HuH-7 (cell line): ENCODE data around the gene CCDC88C.

Experiments used
- DNase-seq: peaks from one replicate; pipeline ENCODE4 v3.0.0; 2011; ENCODE audit warnings: low spot score

CCDC88C gene

DNA sequence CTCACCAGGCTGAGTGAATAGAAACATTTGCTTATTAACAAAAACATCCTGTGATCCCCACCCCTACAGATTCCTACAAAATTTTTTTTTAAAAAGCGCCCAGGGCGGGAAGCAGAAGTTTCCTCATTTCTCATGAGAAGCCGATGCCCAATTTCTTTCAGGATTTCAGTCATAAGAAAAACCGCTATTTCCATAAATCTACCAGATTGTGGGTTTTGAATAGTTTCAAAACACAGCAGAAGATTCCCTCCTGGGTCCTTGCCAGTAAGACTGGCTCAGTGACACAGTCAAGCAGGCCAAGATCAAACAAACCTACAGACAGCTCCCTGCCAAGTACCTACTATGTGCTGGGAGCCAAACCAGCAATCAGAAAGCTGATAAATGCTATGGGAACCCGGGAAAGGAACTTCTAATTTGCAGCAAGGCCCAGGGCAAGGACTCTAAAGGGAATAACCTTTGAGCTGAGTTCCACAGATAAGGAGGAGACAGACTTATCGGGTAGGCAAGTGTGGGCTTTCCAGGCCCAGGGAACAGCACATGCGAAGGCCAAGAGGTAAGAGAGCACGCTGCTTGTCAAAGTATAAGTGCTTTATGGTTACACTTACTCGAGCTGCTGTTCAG lies 68.7 kb downstream of the CCDC88C start:
- no peak for DNase-seq

DNA sequence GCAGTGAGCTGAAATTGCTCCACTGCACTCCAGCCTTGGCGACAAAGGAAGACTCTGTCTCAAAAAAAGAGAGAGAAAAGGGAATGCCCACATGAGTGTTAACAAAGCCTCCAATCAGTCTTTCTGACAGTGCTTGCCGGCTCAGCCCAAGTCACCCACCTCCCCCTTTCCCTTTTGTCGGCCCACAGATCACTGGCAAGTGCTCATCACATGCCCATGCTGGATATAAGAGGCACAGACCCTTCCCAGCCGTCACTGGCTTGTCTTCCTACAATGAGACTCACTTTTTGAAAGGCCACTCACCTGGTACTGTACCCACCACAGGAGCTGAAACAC lies 70.8 kb downstream of the CCDC88C start:
- DNase-seq: no peak

- no peak for DNase-seq
These were observed 73.5 kb downstream of the CCDC88C start for GRCh38 chr14:91344096-91344495.

- DNase-seq: no peak
These were observed 74.6 kb downstream of the CCDC88C start for GRCh38 chr14:91343051-91343450.

DNA sequence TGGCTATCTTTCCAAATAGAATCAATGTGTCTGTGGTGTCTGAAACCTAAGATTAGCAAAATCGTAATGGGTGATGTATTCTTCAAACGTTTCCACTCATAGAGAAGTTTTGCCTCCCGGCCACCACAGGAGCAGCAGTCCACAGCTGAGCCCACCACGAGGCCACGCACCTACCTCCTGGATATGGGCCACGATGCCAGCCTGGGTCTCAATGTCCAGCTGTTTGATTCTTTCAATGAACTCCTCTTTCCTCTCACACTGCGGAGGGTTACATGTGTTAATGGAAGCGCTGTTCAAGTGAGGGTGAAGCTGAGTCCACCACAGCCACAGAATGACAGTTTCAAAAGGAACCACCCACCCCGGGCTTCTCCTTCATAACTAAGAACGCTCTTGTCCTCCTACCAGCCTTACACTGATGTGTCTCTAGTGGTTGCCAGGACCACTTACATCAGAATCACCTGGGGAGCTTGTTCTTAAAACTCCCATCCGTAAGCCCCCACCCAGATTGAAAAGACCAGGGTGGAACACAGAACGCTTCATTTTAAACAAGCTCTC lies 75.3 kb downstream of the CCDC88C start:
- DNase-seq: no peak

- no peak for DNase-seq
These were observed 75.9 kb downstream of the CCDC88C start for GRCh38 chr14:91341751-91342154.

DNA sequence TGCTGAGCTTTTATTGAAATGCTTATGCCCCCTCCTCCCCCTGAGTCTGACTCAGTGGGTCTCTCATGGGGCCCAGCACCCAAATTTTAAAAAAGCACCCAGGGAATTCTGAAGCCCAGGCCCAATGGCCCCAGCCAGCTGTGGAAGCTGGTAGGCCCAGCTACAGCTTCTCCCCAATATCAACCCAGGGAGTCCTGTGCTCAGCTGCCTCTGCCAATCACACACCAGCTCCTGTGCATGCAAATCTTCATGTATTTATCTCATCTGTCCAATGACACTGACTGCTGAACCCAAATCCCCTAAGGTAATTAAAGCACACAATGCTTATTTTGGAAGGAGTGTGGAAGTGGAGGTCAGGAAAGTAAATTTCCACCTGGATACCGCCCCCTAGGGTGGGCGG lies 76.3 kb downstream of the CCDC88C start:
- no peak for DNase-seq

DNA sequence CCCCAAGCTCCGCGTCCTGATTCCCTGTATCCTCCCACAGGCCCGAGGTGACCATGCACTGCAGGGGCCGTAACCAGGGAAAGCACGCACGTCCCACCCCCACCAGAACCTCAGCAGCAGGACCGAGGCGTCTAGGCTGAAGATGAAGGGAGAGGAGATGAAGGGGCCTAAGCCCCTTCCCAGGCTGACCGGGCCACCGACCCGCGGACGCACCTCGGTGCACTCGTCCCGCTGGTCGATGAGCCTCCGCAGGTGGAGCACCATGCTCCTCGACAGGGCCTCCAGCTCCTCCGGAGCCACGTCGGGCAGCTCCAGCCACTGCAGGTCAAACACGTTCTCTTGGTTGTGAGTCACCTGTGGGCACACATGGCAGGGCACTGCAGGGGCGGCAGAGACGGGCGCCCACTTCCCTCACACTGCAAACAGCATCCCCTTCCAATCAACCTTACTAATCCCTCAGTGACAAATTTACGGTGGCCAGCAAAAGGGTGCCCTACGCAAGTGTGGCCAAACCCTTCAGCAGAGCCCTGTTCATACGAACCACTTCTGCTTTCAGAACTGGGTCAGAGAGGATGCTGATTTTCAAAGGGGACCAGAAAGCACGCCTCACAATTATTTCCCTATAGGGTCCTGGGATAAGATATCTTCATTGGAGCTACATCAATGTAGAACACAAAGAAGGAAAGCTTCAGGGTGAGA lies 77.8 kb downstream of the CCDC88C start:
- no peak for DNase-seq

DNA sequence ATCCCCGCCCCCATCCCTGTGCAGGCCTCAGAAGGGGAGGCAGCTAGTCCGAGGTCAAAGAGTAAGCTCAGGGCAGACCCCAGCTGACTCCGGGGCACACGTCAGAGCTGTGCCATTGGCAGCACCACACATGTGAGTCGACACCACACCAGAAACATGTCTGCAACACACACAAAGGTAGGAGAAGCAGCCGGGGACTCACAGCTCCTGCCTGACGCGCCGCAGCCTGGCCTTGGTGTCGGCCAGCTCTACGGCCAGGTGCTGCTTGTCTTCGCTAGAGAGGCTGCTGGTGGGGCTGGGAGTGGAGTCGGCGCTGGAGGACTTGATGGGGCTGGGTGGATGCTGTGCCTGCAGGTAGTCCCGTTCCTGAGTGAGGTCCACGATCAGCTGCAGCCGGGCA lies 78.5 kb downstream of the CCDC88C start:
- no peak for DNase-seq

DNA sequence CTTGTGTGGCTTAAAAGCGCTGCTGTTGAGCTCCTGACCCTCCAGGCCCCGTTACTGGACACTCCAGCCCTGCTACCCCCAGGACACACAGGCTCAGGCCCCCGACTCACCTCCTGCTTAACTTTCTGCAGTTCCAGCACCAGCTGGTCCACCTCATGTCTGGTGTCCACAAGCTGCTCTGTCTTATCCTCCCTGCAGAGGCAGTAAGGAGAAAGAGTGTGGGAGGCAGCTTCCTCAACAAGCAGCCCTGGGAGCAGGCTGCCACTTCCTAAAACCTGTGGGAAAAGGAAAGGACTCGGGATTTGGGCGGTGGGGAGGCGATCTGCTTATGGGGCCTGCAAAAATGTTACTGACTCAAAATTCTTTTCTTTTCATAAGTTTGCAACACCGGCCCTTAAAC lies 79.2 kb downstream of the CCDC88C start:
- no peak for DNase-seq

DNA sequence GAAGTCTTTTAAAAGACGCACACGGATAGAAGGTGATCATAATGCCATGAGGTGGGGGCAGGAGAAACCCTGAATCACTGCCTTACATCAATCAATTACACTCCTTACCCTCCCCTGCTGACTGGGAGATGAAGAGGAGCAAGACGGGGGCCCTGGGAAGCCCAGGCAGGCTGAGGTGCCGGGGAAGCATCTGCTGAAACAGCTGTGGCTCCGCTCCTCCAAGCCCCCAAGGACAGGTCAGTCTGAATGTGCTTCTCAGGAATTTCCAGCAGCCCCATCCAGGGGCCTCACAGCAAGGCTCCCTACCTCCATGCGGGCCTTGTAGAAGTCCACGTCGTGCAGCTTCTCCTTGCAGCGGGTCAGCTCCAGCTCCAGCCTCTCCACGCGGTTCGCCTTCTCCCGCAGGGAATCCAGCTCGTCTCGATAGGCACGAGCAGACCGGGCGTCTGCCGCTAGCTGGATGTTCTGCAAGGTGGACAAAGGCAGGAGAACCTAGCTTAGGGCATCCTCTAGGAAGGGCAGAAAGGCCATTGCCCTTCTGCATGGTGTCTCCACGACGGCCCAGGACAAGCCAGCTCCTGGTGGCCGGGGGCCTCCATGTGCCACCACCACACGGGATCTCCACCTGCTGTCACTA lies 79.8 kb downstream of the CCDC88C start:
- DNase-seq: no peak

DNA sequence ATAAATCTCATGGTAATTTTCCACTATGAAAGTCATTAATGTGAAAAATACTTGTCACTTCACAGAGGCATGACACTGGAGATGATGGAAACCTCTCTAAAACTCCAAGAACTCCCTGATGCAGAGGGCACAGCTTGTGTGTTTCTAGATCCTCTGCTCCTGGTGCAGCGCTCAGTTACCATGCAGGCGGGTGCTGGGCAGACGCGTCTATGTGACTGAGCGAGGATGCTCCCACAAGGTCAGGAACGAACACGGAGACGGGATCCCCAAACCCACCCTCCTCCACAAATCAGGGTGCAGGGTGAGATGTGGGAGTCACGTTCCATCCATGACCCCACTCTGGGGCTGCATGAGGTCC lies 81.5 kb downstream of the CCDC88C start:
- no peak for DNase-seq

DNA sequence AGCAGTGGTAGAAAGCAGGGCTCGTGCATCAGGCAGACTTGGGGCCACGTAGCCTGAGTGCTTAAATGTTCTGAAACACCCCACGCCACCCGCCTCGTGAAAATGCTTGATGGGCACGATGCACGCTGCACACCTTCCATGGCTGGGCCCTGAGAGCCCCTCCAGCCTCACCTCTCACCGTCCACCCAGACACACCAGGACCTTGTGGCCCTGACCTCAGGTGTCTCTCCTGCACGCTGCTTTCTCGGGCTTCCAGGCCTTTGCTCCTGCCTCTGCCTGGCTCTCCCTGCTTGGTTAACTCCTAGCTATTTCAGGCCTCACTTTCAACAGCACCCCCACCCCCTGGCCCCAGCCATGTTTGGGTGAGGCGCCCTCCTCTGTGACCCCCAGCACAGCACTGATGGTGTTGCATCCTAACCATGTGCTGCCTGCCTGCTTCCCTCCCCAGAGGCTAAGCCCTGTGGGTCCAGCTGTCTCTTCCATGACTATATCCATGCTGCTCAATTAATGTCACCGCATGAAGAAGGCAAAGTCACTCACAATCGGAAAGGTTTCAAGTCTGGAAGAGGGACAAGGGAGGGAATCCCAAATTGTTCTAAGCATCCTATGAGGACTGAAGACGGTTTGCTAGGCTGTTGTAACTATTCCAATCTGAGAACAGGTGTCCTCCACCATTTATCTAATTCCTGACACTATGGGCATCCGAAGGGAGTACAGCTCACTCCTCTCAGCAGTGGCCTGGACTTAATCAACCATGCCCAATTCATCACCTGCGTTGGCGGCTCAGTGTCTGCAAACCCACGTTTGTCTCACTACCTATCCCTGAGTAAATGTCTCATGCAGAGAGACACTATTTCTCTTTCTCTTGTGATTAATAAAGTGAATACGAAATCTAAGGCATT lies 82.2 kb downstream of the CCDC88C start:
- no peak for DNase-seq

GRCh38 chr14:91333650-91334039 lies 84.0 kb downstream of the CCDC88C start:
- DNase-seq: no peak

- DNase-seq: no peak
These were observed 84.5 kb downstream of the CCDC88C start for GRCh38 chr14:91332986-91333649.

- DNase-seq: no peak
These were observed 85.2 kb downstream of the CCDC88C start for GRCh38 chr14:91332171-91332985.

DNA sequence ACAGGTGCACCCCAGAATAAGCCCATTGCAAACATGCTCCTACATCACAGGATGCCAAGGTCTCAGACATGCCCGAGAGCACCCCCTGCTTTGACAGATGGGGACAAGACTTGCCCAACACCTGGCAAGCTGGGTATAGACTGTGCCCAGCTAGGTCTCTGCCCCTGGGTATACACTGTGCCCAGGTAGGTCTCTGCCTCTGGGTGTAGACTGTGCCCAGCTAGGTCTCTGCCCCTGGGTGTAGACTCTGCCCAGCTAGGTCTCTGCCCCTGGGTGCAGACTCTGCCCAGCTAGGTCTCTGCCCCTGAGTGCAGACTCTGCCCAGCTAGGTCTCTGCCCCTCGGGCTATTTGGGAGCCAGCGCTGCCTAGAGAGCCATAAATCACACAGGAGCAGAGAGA lies 85.9 kb downstream of the CCDC88C start:
- DNase-seq: no peak

GRCh38 chr14:91330856-91331255 lies 86.8 kb downstream of the CCDC88C start:
- DNase-seq: no peak

- no peak for DNase-seq
These were observed 87.4 kb downstream of the CCDC88C start for GRCh38 chr14:91330096-91330696.

- no peak for DNase-seq
These were observed 88.1 kb downstream of the CCDC88C start for GRCh38 chr14:91329486-91330014.
